Heart left ventricle (tissue), 13 donors: ENCODE data around the gene OR2AG1.

Source experiments
- CTCF ChIP-seq, 12 donors: fragments of 200-600 bp; sonication (generic) in 4 of 12; IDR thresholded peaks; one replicate each; pipeline versions ENCODE4 v1.5.0 to v1.8.0; 2018 to 2022; ENCODE audit warnings: antibody characterized with exemption in 12 of 12, mild to moderate bottlenecking in 5 of 12
- POLR2A ChIP-seq, 2 donors: fragments of 450-650 bp; IDR thresholded peaks; one replicate each; pipeline ENCODE4 v1.6.1; 2017; ENCODE audit warnings: antibody characterized with exemption in 2 of 2, mild to moderate bottlenecking in 2 of 2, moderate library complexity in 2 of 2
- donor health status: ischemic (EF 13 %, LVEDD 7.1; RV severe dilation, severe dysfunction).
- donor health status: DM: no; HTN: yes; CAD: no.
- donor health status: DM: no; HTN: no; CAD: no.
- donor health status: ischemic (EF 25% LVEDD 6.9; RV normal size, moderate dysfunction).
- donor health status: ischemic (EF 25% LVEDD 5.7; RV mildly dilated, moderate dysfunction).
- donor health status: ischemic (EF 35%, LVEDD 5.7; RV mildly dilated, moderate dysfunction).
- donor health status: nonischemic (EF 11% LVEDD 7.7; RV severe dilation, severe dysfunction).
- donor health status: DM: yes; HTN: yes; CAD: no.
- donor health status: PGD.
- donor health status: ischemic (EF 29% LVEDD 5.4; RV normal size, mild dysfunction).
- donor health status: nonischemic (EF 23%, LVEDD 6.1; RV moderate dilation, normal function).

GRCh38 chr11:6746626-6747025, 36.2 kb upstream of the OR2AG1 start:
- TF ChIP-seq CTCF (IDR thresholded peaks at IDR 0.05) (no peak), POLR2A (IDR thresholded peaks at IDR 0.05) (no peak)
